GM12801 (cell line): Measurements from ENCODE around the gene CPS1.

ENCODE experiments used
- CTCF ChIP-seq: IDR thresholded peaks from one replicate; pipeline ENCODE4 v1.5.1; 2011; ENCODE audit warnings: control low read depth; ENCODE audit not compliant: insufficient read length; ENCODE audit errors: extremely low read depth

Gene CPS1

GRCh38 chr2:210681491-210681890 lies 125.1 kb downstream of the CPS1 start:
- no peak for TF ChIP-seq CTCF

GRCh38 chr2:210686401-210686800 lies 130.0 kb downstream of the CPS1 start:
- no peak for TF ChIP-seq CTCF

GRCh38 chr2:210687786-210688470 lies 131.5 kb downstream of the CPS1 start:
- TF ChIP-seq CTCF, result no peak

- TF ChIP-seq CTCF, result no peak
Observed at GRCh38 chr2:210707900-210708299, 151.5 kb downstream of the CPS1 start.

- TF ChIP-seq CTCF, result no peak
Observed at GRCh38 chr2:210713122-210713521, 156.7 kb downstream of the CPS1 start.

GRCh38 chr2:210715560-210716082 lies 159.2 kb downstream of the CPS1 start:
- no peak for TF ChIP-seq CTCF

- no peak for TF ChIP-seq CTCF
Observed at GRCh38 chr2:210718503-210718902, 162.1 kb downstream of the CPS1 start.

- no peak for TF ChIP-seq CTCF
Observed at GRCh38 chr2:210722092-210722491, 165.7 kb downstream of the CPS1 start.
